K562 (cell line): Measurements from ENCODE around the gene NDUFAB1. TPM values are rescaled to one million over a fixed set of nuclear protein-coding genes. Genes with fewer than 3 reads are reported as not detected.

Experiments
- ATAC-seq: fragments of 200-7000 bp; cut with Tn5 transposase; 3 replicates; pipeline ENCODE4 v1.9.1; 2020; ENCODE audit warnings: moderate library complexity
- BruUV-seq: library from RNA; stranded (reverse); fragments of 400-500 nt; replicated peaks from 2 replicates; lab custom pipeline; 2021; lab: Mats Ljungman, UMichigan
- CTCF ChIA-PET: fragments of 300-600 bp; formaldehyde crosslinking; extraction: SDS; loops from one replicate; lab custom pipeline; 2021; ENCODE audit warnings: low intra/inter-chr PET ratio; lab: Yijun Ruan, JAX
- POLR2A ChIA-PET: fragments of 300-600, 350-650 bp; sonication (Branson Sonifier 250); formaldehyde crosslinking; extraction: SDS; loops from one replicate; lab custom pipeline; 2021; ENCODE audit warnings: antibody characterized with exemption, inconsistent platforms; lab: Yijun Ruan, JAX
- DNase-seq, 4 experiments: peaks; one replicate each; pipeline versions ENCODE4 v3.0.0 to v3.0.0-alpha.2; 2011 to 2018; ENCODE audit warnings: low spot score in 3 of 4, mixed read lengths in 3 of 4; ENCODE audit errors: extremely low read depth in 1 of 4
- FAIRE-seq: peaks from 2 replicates; lab custom pipeline; 2011; peaks lifted over from hg19 to GRCh38; lab: Jason Lieb, UNC
- H2AFZ ChIP-seq: 2 replicates; pipeline ENCODE4 v1.6.0; 2011; ENCODE audit warnings: low read depth, low read length, control low read depth, inconsistent platforms
- H3K27ac ChIP-seq: fragments of 200-600 bp; 3 replicates; pipeline ENCODE4 v1.8.0; 2011; ENCODE audit warnings: low read depth, mild to moderate bottlenecking, control low read depth, inconsistent platforms, low read length, moderate library complexity, mixed read lengths; ENCODE audit errors: extremely low read depth
- H3K27me3 ChIP-seq, 2 experiments: fragments of 300-600 bp in 1 of 2; 2 replicates in 1 of 2; 3 replicates in 1 of 2; pipeline versions ENCODE4 v1.6.0 to v1.8.0; 2011; ENCODE audit warnings: inconsistent platforms in 2 of 2, low read length in 2 of 2, mild to moderate bottlenecking in 1 of 2, mixed read lengths in 1 of 2, moderate library complexity in 1 of 2; ENCODE audit not compliant: control insufficient read depth in 2 of 2, insufficient read depth in 2 of 2
- H3K36me3 ChIP-seq: fragments of 300-600 bp; 3 replicates; pipeline ENCODE4 v1.8.0; 2011; ENCODE audit warnings: mild to moderate bottlenecking, low read length, inconsistent platforms; ENCODE audit not compliant: control insufficient read depth, insufficient read depth
- H3K4me1 ChIP-seq, 2 experiments: fragments of 200-600 bp in 1 of 2; replicated peaks in 1 of 2; 2 replicates in 1 of 2; 3 replicates in 1 of 2; pipeline versions ENCODE4 v1.5.1 to v1.8.0; 2011; ENCODE audit warnings: inconsistent platforms in 2 of 2, low read length in 2 of 2, mild to moderate bottlenecking in 1 of 2, mixed read lengths in 1 of 2, moderate library complexity in 1 of 2; ENCODE audit not compliant: control insufficient read depth in 2 of 2, insufficient read depth in 2 of 2
- H3K4me2 ChIP-seq: 2 replicates; pipeline ENCODE4 v1.6.1; 2011; ENCODE audit warnings: low read length, control low read depth, inconsistent platforms, mixed read lengths; ENCODE audit not compliant: insufficient read depth
- H3K4me3 ChIP-seq: fragments of 200-600 bp; sonication (generic), shearing (Covaris generic); 2 replicates; pipeline ENCODE4 v1.5.1; 2016; ENCODE audit warnings: control low read depth, inconsistent platforms
- H3K79me2 ChIP-seq: fragments of 200-600 bp; 3 replicates; pipeline ENCODE4 v1.8.0; 2011; ENCODE audit warnings: low read length, inconsistent platforms; ENCODE audit not compliant: control insufficient read depth, insufficient read depth
- H3K9ac ChIP-seq, 2 experiments: 2 replicates each; pipeline versions ENCODE4 v1.6.0 to v1.6.1; 2011; ENCODE audit warnings: low read depth in 2 of 2, low read length in 2 of 2, control low read depth in 1 of 2, inconsistent platforms in 1 of 2, mild to moderate bottlenecking in 1 of 2, mixed read lengths in 1 of 2; ENCODE audit not compliant: insufficient read depth in 1 of 2
- H3K9me1 ChIP-seq: one replicate; pipeline ENCODE4 v1.6.0; 2011; ENCODE audit warnings: inconsistent platforms, mild to moderate bottlenecking, low read length, moderate library complexity; ENCODE audit not compliant: control insufficient read depth, insufficient read depth
- H3K9me3 ChIP-seq: replicated peaks from 2 replicates; pipeline ENCODE4 v1.5.1; 2011; ENCODE audit warnings: low read depth, low read length, inconsistent platforms; ENCODE audit not compliant: control insufficient read depth, insufficient read depth
- H4K20me1 ChIP-seq: replicated peaks from 2 replicates; pipeline ENCODE4 v1.6.1; 2011; ENCODE audit warnings: low read length, inconsistent platforms, mixed read lengths; ENCODE audit not compliant: control insufficient read depth, insufficient read depth
- BRD9 ChIP-seq: fragments of 450-650 bp; IDR thresholded peaks from 2 replicates; pipeline ENCODE4 v1.6.1; 2018; ENCODE audit warnings: low read depth; ENCODE audit not compliant: partially characterized antibody
- GTF2B ChIP-seq: IDR thresholded peaks from 2 replicates; pipeline ENCODE4 v1.6.1; 2011; ENCODE audit not compliant: insufficient read length; ENCODE audit errors: extremely low read depth
- NCOA1 ChIP-seq: fragments of 450-650 bp; IDR thresholded peaks from 2 replicates; pipeline ENCODE4 v1.6.1; 2016; ENCODE audit warnings: low read depth
- NKRF ChIP-seq: fragments of 450-650 bp; IDR thresholded peaks from 2 replicates; pipeline ENCODE4 v1.6.1; 2016; ENCODE audit warnings: borderline replicate concordance
- PHB ChIP-seq: fragments of 250-450 bp; sonication (Bioruptor Pico); IDR thresholded peaks from 2 replicates; pipeline ENCODE4 v1.5.0; 2021
- PYGO2 ChIP-seq: fragments of 450-650 bp; IDR thresholded peaks from 2 replicates; pipeline ENCODE4 v1.6.1; 2016; ENCODE audit warnings: mild to moderate bottlenecking, missing genetic modification characterization, moderate library complexity, missing compliant biosample characterization
- SMAD1 ChIP-seq: fragments of 150-350 bp; IDR thresholded peaks from 2 replicates; pipeline ENCODE4 v1.6.1; 2014; ENCODE audit warnings: low read length, low read depth; ENCODE audit not compliant: partially characterized antibody
- THRB ChIP-seq: fragments of 450-650 bp; formaldehyde crosslinking; conservative IDR thresholded peaks from 2 replicates; pipeline ENCODE4 v1.4.0; 2022; ENCODE audit warnings: mild to moderate bottlenecking, missing genetic modification characterization
- U2AF2 ChIP-seq: fragments of 200-400 bp; formaldehyde crosslinking; optimal IDR thresholded peaks from 2 replicates; pipeline ENCODE3; 2017; ENCODE audit warnings: low read depth, mild to moderate bottlenecking, low read length
- ZBTB1 ChIP-seq: sonication (generic); formaldehyde crosslinking; IDR thresholded peaks from 2 replicates; pipeline ENCODE4 v1.8.1; 2023; ENCODE audit warnings: missing genetic modification reagents, low read depth, mild to moderate bottlenecking, borderline replicate concordance
- ZMIZ1 ChIP-seq, 2 experiments: fragments of 150-350 bp in 1 of 2; IDR thresholded peaks; 2 replicates each; pipeline ENCODE4 v1.6.1; 2012 to 2016; ENCODE audit warnings: low read depth in 2 of 2, low read length in 2 of 2, mild to moderate bottlenecking in 1 of 2, moderate library complexity in 1 of 2
- ZNF395 ChIP-seq: fragments of 200-800 bp; sonication (Bioruptor generic); IDR thresholded peaks from 2 replicates; pipeline ENCODE4 v1.6.1; 2017; ENCODE audit warnings: missing genetic modification characterization, missing compliant biosample characterization
- ZNF830 ChIP-seq: fragments of 250-450 bp; sonication (Bioruptor Pico); IDR thresholded peaks from 2 replicates; pipeline ENCODE4 v1.5.0; 2021; ENCODE audit warnings: mild to moderate bottlenecking
- WGBS: fragments of 100-300 bp; shearing (Covaris generic); methylation state at CpG from one replicate; pipeline ENCODE4 v1.1.6; 2016; ENCODE audit warnings: low coverage, mixed read lengths; ENCODE audit not compliant: insufficient coverage; ENCODE audit errors: missing lambda C conversion rate; 5-methylcytosine and 5-hydroxymethylcytosine counted together
- in situ Hi-C: fragments of 300-500 bp; cut with MboI; formaldehyde crosslinking; loops from 4 replicates; pipeline ENCODE4 v1.15.0; 2018; ENCODE audit warnings: inconsistent platforms, mixed read lengths
- intact Hi-C: fragments of 100-400 bp; cut with micrococcal nuclease; formaldehyde crosslinking; loops from 2 replicates; pipeline ENCODE4 v1.14.2; 2022
- polyA plus RNA-seq, 8 experiments: library from polyadenylated mRNA; depleted of rRNA in 4 of 8; stranded (reverse) in 5 of 8; unstranded in 3 of 8; fragments of >200 nt; fragmentation: Nextera tagmentation in 2 of 8; fragmentation: Illumina TruSeq in 1 of 8; extraction: Ambion mirVana in 2 of 8; extraction: Trizol in 1 of 8; gene quantifications; 2 replicates each; pipeline versions ENCODE4 v1.2.1 to v1.2.3, GENCODE V29; 2011 to 2014; ENCODE audit warnings: inconsistent platforms in 1 of 8, missing spikeins in 1 of 8
- total RNA-seq, 7 experiments: library from RNA; depleted of rRNA in 6 of 7; stranded (reverse); fragments of >200 nt in 6 of 7; fragmentation: Illumina TruSeq in 2 of 7; extraction: Trizol in 2 of 7; gene quantifications; 2 replicates each; pipeline versions ENCODE4 v1.2.1 to v1.2.3, GENCODE V29; 2011 to 2021; ENCODE audit warnings: low replicate concordance in 1 of 7

Gene NDUFAB1
- total and polyA plus RNA-seq, 9 of the 15 experiments (the other 6 are each of a cell fraction or from before 2014, with no cell fraction given): 123 to 481 (median 238) TPM

GRCh38 chr16:23577493-23577892 is 18.6 kb downstream of the NDUFAB1 start:
- H3K9ac ChIP-seq: no peak overlapping the region
- H2AFZ ChIP-seq: no peak overlapping the region
- intact Hi-C loops (no loop called here), in situ Hi-C loops (no loop called here)
- no peak overlapping the region for H3K27ac ChIP-seq
- ChIA-PET POLR2A (interaction anchor here (1.3 to 1.4 kb wide), 3 partner anchors 8 to 23 kb away, joined by 3 to 4 read pairs (median 3); no protein-coding TSS in a partner anchor), CTCF (no interaction called here)
- no TSS peak for BruUV-seq
- peaks cover 57% of the 10 kb centered on the region for H3K36me3 ChIP-seq
- WGBS: 87% methylated on average over 2 of the region's 2 CpGs
- no peaks in the 10 kb centered on the region; a peak in 1 of 5 replicates for H3K4me1 ChIP-seq
- no peaks in the 10 kb centered on the region for H3K9me3 ChIP-seq
- no peaks in the 10 kb centered on the region for H3K9me1 ChIP-seq
- H3K4me3 ChIP-seq: no peak overlapping the region
- ATAC-seq: no peak
- H3K4me2 ChIP-seq: no peak overlapping the region
- no peaks in the 10 kb centered on the region for H3K27me3 ChIP-seq
- no peak for FAIRE-seq
- no peaks in the 10 kb centered on the region; the same call in 1 of the 2 replicates for H4K20me1 ChIP-seq
- no peaks in the 10 kb centered on the region for H3K79me2 ChIP-seq
- TF ChIP-seq ZNF830 (CRISPR knock-in tag) (no peak), ZBTB1 (CRISPR knock-in tag) (no peak), U2AF2 (no peak), SMAD1 (no peak), NKRF (no peak), BRD9 (no peak), ZNF395 (CRISPR knock-in tag) (no peak), GTF2B (no peak), NCOA1 (no peak), THRB (CRISPR knock-in tag) (no peak), PYGO2 (tag) (no peak), PHB (CRISPR knock-in tag) (no peak), ZMIZ1 (IDR thresholded peaks at IDR 0.05; ENCODE audit: low read depth in 2 of 2, low read length in 2 of 2) (no peak)
- no peak for DNase-seq
